ENCODE measurements around the gene ARRB2. TPM values are rescaled to one million over a fixed set of nuclear protein-coding genes. Genes with fewer than 3 reads are reported as not detected.
A peak's percentile ranks its signal among the peaks of the same experiment; 100 is the strongest.

Gene ARRB2
- total RNA-seq (ENCODE audit: low replicate concordance): 22.9 and 47.4 TPM in 2 replicates
- long read RNA-seq: 0 reads

GRCh38 chr17:4709794-4710692 is at the start of gene ARRB2:
Gene ARRB2 (plus strand): TSS chr17:4710632. CDS start chr17:4710722, 90 bp downstream.
- Mint-ChIP-seq H3K4me1 (ENCODE audit: unreplicated experiment) (peaks cover 8% of the 10 kb centered on the region), H3K36me3 (no peaks in the 10 kb centered on the region), H3K27ac (peak within 1 kb of the TSS; percentile 94), H3K27me3 (no peaks in the 10 kb centered on the region), H3K4me3 (peak within 1 kb of the TSS; percentile 92), H3K9me3 (no peaks in the 10 kb centered on the region)
- peak; percentile 99 for DNase-seq (ENCODE audit: extremely low spot score, unreplicated experiment)
- TF ChIP-seq, protein P1, sequence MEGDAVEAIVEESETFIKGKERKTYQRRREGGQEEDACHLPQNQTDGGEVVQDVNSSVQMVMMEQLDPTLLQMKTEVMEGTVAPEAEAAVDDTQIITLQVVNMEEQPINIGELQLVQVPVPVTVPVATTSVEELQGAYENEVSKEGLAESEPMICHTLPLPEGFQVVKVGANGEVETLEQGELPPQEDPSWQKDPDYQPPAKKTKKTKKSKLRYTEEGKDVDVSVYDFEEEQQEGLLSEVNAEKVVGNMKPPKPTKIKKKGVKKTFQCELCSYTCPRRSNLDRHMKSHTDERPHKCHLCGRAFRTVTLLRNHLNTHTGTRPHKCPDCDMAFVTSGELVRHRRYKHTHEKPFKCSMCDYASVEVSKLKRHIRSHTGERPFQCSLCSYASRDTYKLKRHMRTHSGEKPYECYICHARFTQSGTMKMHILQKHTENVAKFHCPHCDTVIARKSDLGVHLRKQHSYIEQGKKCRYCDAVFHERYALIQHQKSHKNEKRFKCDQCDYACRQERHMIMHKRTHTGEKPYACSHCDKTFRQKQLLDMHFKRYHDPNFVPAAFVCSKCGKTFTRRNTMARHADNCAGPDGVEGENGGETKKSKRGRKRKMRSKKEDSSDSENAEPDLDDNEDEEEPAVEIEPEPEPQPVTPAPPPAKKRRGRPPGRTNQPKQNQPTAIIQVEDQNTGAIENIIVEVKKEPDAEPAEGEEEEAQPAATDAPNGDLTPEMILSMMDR (conservative IDR thresholded peaks at IDR 0.05): peak; percentile 73

- no peaks in the 10 kb centered on the region for H3K36me3 Mint-ChIP-seq
- TF ChIP-seq, protein P1 (conservative IDR thresholded peaks at IDR 0.05): no peak
- H3K27ac Mint-ChIP-seq: no peak overlapping the region
- H3K27me3 Mint-ChIP-seq: peaks cover 5% of the 10 kb centered on the region
- H3K9me3 Mint-ChIP-seq: no peaks in the 10 kb centered on the region
- no peak for DNase-seq (ENCODE audit: extremely low spot score, unreplicated experiment)
- no peaks in the 10 kb centered on the region for H3K4me1 Mint-ChIP-seq (ENCODE audit: unreplicated experiment)
- H3K4me3 Mint-ChIP-seq: no peak overlapping the region
Measured at GRCh38 chr17:4663711-4664110, 46.7 kb upstream of the ARRB2 start.

- Mint-ChIP-seq H3K4me3 (no peak overlapping the region), H3K36me3 (no peaks in the 10 kb centered on the region), H3K4me1 (ENCODE audit: unreplicated experiment) (no peaks in the 10 kb centered on the region), H3K9me3 (no peaks in the 10 kb centered on the region), H3K27ac (no peak overlapping the region), H3K27me3 (peaks cover 5% of the 10 kb centered on the region)
- TF ChIP-seq, protein P1 (conservative IDR thresholded peaks at IDR 0.05): no peak
- no peak for DNase-seq (ENCODE audit: extremely low spot score, unreplicated experiment)
Measured at GRCh38 chr17:4664230-4664629, 46.2 kb upstream of the ARRB2 start.

DNA sequence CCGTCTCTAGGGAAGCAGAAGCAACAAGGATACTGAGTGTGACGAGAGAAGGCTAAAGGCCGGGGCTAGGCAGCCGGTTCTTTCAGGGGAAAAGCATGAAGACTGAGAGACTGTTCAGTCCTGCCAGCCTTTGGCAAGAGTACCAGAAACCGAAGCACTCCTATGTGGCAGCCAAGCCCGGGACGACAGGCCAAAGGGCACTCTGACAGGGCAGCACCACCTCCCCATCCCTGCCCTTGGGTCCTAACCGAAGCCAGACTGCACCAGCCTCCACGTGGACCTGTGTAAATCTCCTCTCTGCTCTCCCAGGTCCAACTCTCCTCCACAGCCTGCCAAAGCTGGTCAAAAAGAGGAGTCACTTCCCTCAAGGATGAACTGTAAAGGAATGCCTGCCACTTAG is 45.4 kb upstream of the ARRB2 start:
- no peak for DNase-seq (ENCODE audit: extremely low spot score, unreplicated experiment)
- Mint-ChIP-seq H3K27me3 (peaks cover 5% of the 10 kb centered on the region), H3K36me3 (peaks cover 4% of the 10 kb centered on the region), H3K9me3 (no peaks in the 10 kb centered on the region), H3K27ac (no peak overlapping the region), H3K4me3 (no peak overlapping the region), H3K4me1 (ENCODE audit: unreplicated experiment) (no peaks in the 10 kb centered on the region)
- TF ChIP-seq, protein P1 (conservative IDR thresholded peaks at IDR 0.05): no peak

- TF ChIP-seq, protein P1 (conservative IDR thresholded peaks at IDR 0.05): no peak
- H3K27me3 Mint-ChIP-seq: peaks cover 5% of the 10 kb centered on the region
- DNase-seq (ENCODE audit: extremely low spot score, unreplicated experiment): no peak
- no peaks in the 10 kb centered on the region for H3K4me1 Mint-ChIP-seq (ENCODE audit: unreplicated experiment)
- H3K36me3 Mint-ChIP-seq: peaks cover 10% of the 10 kb centered on the region
- no peaks in the 10 kb centered on the region for H3K9me3 Mint-ChIP-seq
- H3K27ac Mint-ChIP-seq: no peak overlapping the region
- no peak overlapping the region for H3K4me3 Mint-ChIP-seq
Measured at GRCh38 chr17:4666296-4666695, 44.1 kb upstream of the ARRB2 start.

All from type B pancreatic cell (in vitro differentiated cells).